Fibroblast of peridontal ligament (primary cell): ENCODE data around the gene FAM227A.
A peak's percentile ranks its signal among the peaks of the same experiment; 100 is the strongest.
"Not testable (repeated sequence)": the region's sequence is repeated elsewhere in the genome, so short reads cannot be mapped to it uniquely, and the experiment has no call there.

ENCODE experiments used
- DNase-seq: peaks from one replicate; pipeline ENCODE4 v3.0.0-alpha.2; 2010; ENCODE audit errors: extremely low read depth

FAM227A gene

GRCh38 chr22:38611559-38611958 is 44.6 kb downstream of the FAM227A start:
- no peak for DNase-seq

- DNase-seq = no peak
Observed at GRCh38 chr22:38610234-38610633, 46.0 kb downstream of the FAM227A start.

GRCh38 chr22:38608992-38609750 is 47.0 kb downstream of the FAM227A start:
- DNase-seq = no peak

GRCh38 chr22:38607680-38608079 is 48.5 kb downstream of the FAM227A start:
- DNase-seq = no peak

- no peak for DNase-seq
Observed at GRCh38 chr22:38602166-38602565, 54.0 kb downstream of the FAM227A start.

GRCh38 chr22:38601221-38601764 is 54.9 kb downstream of the FAM227A start:
- no peak for DNase-seq

GRCh38 chr22:38599466-38599865 is 56.7 kb downstream of the FAM227A start:
- no peak for DNase-seq

- not testable (repeated sequence) for DNase-seq
Observed at GRCh38 chr22:38582923-38583322, 73.3 kb downstream of the FAM227A start.

- no peak for DNase-seq
Observed at GRCh38 chr22:38578505-38578904, 77.7 kb downstream of the FAM227A start.

- peak; percentile 80 for DNase-seq
Observed at GRCh38 chr22:38572065-38572464, 84.1 kb downstream of the FAM227A start.

- DNase-seq = peak; percentile 50
Observed at GRCh38 chr22:38570779-38571364, 85.3 kb downstream of the FAM227A start.

- DNase-seq = peak; percentile 78
Observed at GRCh38 chr22:38569972-38570778, 86.0 kb downstream of the FAM227A start, which contains the start of gene DMC1. Gene DMC1 (minus strand): TSS chr22:38570183. CDS start chr22:38568256, 1,927 bp downstream.

GRCh38 chr22:38569181-38569971 is 86.8 kb downstream of the FAM227A start:
- DNase-seq = no peak

- peak; percentile 23 for DNase-seq
Observed at GRCh38 chr22:38567531-38568285, 88.5 kb downstream of the FAM227A start.

- DNase-seq = peak; percentile 30
Observed at GRCh38 chr22:38566726-38567504, 89.3 kb downstream of the FAM227A start.

- no peak for DNase-seq
Observed at GRCh38 chr22:38565441-38565840, 90.8 kb downstream of the FAM227A start.

- DNase-seq = peak; percentile 44
Observed at GRCh38 chr22:38564669-38565068, 91.5 kb downstream of the FAM227A start.

GRCh38 chr22:38554281-38554680 is 101.9 kb downstream of the FAM227A start:
- DNase-seq = peak; percentile 88

GRCh38 chr22:38549101-38549894 is 106.9 kb downstream of the FAM227A start:
- DNase-seq = no peak
